Measurements from ENCODE around the gene FAM193A.

FAM193A gene

GRCh38 chr4:2716236-2716635, 179.8 kb downstream of the FAM193A start:
- Histone ChIP-seq H3K36me3 (ENCODE audit: control insufficient read depth in 1 of 2, insufficient read depth in 2 of 2, low read depth in 1 of 2, low read length in 2 of 2) (peaks cover 43 to 59% of the 10 kb centered on the region in 2 experiments), H4K8ac (ENCODE audit: low read length) (no peak overlapping the region), H2BK15ac (ENCODE audit: low read depth, poor library complexity, severe bottlenecking) (no peak overlapping the region), H3K18ac (ENCODE audit: low read depth in 1 of 2, low read length in 2 of 2) (no peak overlapping the region), H2BK5ac (ENCODE audit: low read depth, low read length, poor library complexity, severe bottlenecking) (no peak overlapping the region), H2AK5ac (ENCODE audit: low read length, severe bottlenecking) (no peak overlapping the region), H3K14ac (ENCODE audit: low read length in 2 of 2) (no peak overlapping the region), H2BK12ac (ENCODE audit: low read length in 2 of 2) (no peak overlapping the region), H3K27me3 (ENCODE audit: control insufficient read depth in 1 of 2, insufficient read depth in 1 of 2, low read length in 2 of 2) (no peaks in the 10 kb centered on the region), H3K9ac (ENCODE audit: low read length) (no peak overlapping the region), H3K4ac (ENCODE audit: low read depth in 1 of 2, low read length in 2 of 2) (no peak overlapping the region), H2AFZ (ENCODE audit: low read depth, low read length) (no peak overlapping the region), H3K4me3 (ENCODE audit: insufficient read depth in 1 of 2, low read depth in 1 of 2, low read length in 2 of 2) (no peak overlapping the region), H3K9me3 (ENCODE audit: control insufficient read depth, low read length) (no peaks in the 10 kb centered on the region), H3K79me1 (replicated peaks; ENCODE audit: low read length, poor library complexity, severe bottlenecking) (peaks cover 16% of the 10 kb centered on the region), H3K27ac (ENCODE audit: low read length, poor library complexity, severe bottlenecking) (no peak overlapping the region), H4K91ac (ENCODE audit: low read length) (no peak overlapping the region), H3K4me2 (ENCODE audit: low read length, poor library complexity, severe bottlenecking) (no peak overlapping the region), H3K23ac (ENCODE audit: low read length in 2 of 2) (no peak overlapping the region), H2BK120ac (ENCODE audit: low read depth, low read length) (no peak overlapping the region), H3K4me1 (ENCODE audit: control insufficient read depth, insufficient read depth, low read depth, low read length) (peaks cover 3% of the 10 kb centered on the region)
- WGBS = 97% methylated on average over 8 of the region's 8 CpGs
- DNase-seq = no peak

DNA sequence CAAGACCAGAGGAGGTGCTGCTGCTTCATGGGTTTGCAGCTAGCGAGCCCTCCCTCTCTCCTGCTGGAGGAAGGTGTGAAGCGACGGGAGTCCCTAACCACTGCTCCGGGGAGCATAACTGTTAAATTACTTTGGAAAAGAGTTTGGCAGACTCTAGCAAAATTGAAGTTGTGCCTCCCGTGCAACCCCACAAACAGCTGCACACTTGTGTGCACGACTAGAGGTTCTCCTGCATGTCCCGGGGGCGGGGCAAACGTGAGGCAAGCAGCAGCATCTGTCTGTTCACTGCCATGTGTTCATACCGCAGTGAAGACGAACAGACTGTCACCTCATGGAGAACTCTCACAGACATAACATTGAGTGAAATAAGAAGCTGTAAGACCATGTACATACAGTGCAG, 185.1 kb downstream of the FAM193A start:
- H2AFZ ChIP-seq (ENCODE audit: low read depth, low read length) = no peak overlapping the region
- no peak overlapping the region for H4K8ac ChIP-seq (ENCODE audit: low read length)
- H3K4me2 ChIP-seq (ENCODE audit: low read length, poor library complexity, severe bottlenecking) = no peak overlapping the region
- WGBS = 92% methylated on average over 11 of the region's 11 CpGs
- no peak overlapping the region for H2BK15ac ChIP-seq (ENCODE audit: low read depth, poor library complexity, severe bottlenecking)
- no peak overlapping the region for H4K91ac ChIP-seq (ENCODE audit: low read length)
- H2BK5ac ChIP-seq (ENCODE audit: low read depth, low read length, poor library complexity, severe bottlenecking) = no peak overlapping the region
- H2BK120ac ChIP-seq (ENCODE audit: low read depth, low read length) = no peak overlapping the region
- H3K4ac ChIP-seq (ENCODE audit: low read depth in 1 of 2, low read length in 2 of 2) = no peak overlapping the region
- H3K27ac ChIP-seq (ENCODE audit: low read length, poor library complexity, severe bottlenecking) = no peak overlapping the region
- no peak overlapping the region for H2BK12ac ChIP-seq (ENCODE audit: low read length in 2 of 2)
- H3K27me3 ChIP-seq (ENCODE audit: control insufficient read depth in 1 of 2, insufficient read depth in 1 of 2, low read length in 2 of 2) = no peaks in the 10 kb centered on the region
- peaks cover 2% of the 10 kb centered on the region for H3K4me1 ChIP-seq (ENCODE audit: control insufficient read depth, insufficient read depth, low read depth, low read length)
- no peaks in the 10 kb centered on the region for H3K9me3 ChIP-seq (ENCODE audit: control insufficient read depth, low read length)
- no peak overlapping the region for H3K9ac ChIP-seq (ENCODE audit: low read length)
- H3K4me3 ChIP-seq (ENCODE audit: insufficient read depth in 1 of 2, low read depth in 1 of 2, low read length in 2 of 2) = no peak overlapping the region
- H3K79me1 ChIP-seq (replicated peaks; ENCODE audit: low read length, poor library complexity, severe bottlenecking) = peaks cover 16% of the 10 kb centered on the region
- DNase-seq = no peak
- H3K23ac ChIP-seq (ENCODE audit: low read length in 2 of 2) = no peak overlapping the region
- H3K14ac ChIP-seq (ENCODE audit: low read length in 2 of 2) = no peak overlapping the region
- no peak overlapping the region for H2AK5ac ChIP-seq (ENCODE audit: low read length, severe bottlenecking)
- no peak overlapping the region for H3K18ac ChIP-seq (ENCODE audit: low read depth in 1 of 2, low read length in 2 of 2)
- peaks cover 37 to 62% of the 10 kb centered on the region in 2 experiments for H3K36me3 ChIP-seq (ENCODE audit: control insufficient read depth in 1 of 2, insufficient read depth in 2 of 2, low read depth in 1 of 2, low read length in 2 of 2)

GRCh38 chr4:2722033-2722432, 185.6 kb downstream of the FAM193A start:
- Histone ChIP-seq H3K27me3 (ENCODE audit: control insufficient read depth in 1 of 2, insufficient read depth in 1 of 2, low read length in 2 of 2) (no peaks in the 10 kb centered on the region), H3K18ac (ENCODE audit: low read depth in 1 of 2, low read length in 2 of 2) (no peak overlapping the region), H2BK15ac (ENCODE audit: low read depth, poor library complexity, severe bottlenecking) (no peak overlapping the region), H2BK120ac (ENCODE audit: low read depth, low read length) (no peak overlapping the region), H3K14ac (ENCODE audit: low read length in 2 of 2) (no peak overlapping the region), H4K8ac (ENCODE audit: low read length) (no peak overlapping the region), H3K23ac (ENCODE audit: low read length in 2 of 2) (no peak overlapping the region), H3K27ac (ENCODE audit: low read length, poor library complexity, severe bottlenecking) (no peak overlapping the region), H3K4me1 (ENCODE audit: control insufficient read depth, insufficient read depth, low read depth, low read length) (peaks cover 2% of the 10 kb centered on the region), H3K4ac (ENCODE audit: low read depth in 1 of 2, low read length in 2 of 2) (no peak overlapping the region), H3K9ac (ENCODE audit: low read length) (no peak overlapping the region), H2BK12ac (ENCODE audit: low read length in 2 of 2) (no peak overlapping the region), H4K91ac (ENCODE audit: low read length) (no peak overlapping the region), H3K4me2 (ENCODE audit: low read length, poor library complexity, severe bottlenecking) (no peak overlapping the region), H2AFZ (ENCODE audit: low read depth, low read length) (no peak overlapping the region), H2BK5ac (ENCODE audit: low read depth, low read length, poor library complexity, severe bottlenecking) (no peak overlapping the region), H3K4me3 (ENCODE audit: insufficient read depth in 1 of 2, low read depth in 1 of 2, low read length in 2 of 2) (no peak overlapping the region), H3K9me3 (ENCODE audit: control insufficient read depth, low read length) (no peaks in the 10 kb centered on the region), H2AK5ac (ENCODE audit: low read length, severe bottlenecking) (no peak overlapping the region), H3K79me1 (replicated peaks; ENCODE audit: low read length, poor library complexity, severe bottlenecking) (peaks cover 16% of the 10 kb centered on the region), H3K36me3 (ENCODE audit: control insufficient read depth in 1 of 2, insufficient read depth in 2 of 2, low read depth in 1 of 2, low read length in 2 of 2) (peaks cover 32 to 57% of the 10 kb centered on the region in 2 experiments)
- no peak for DNase-seq
- WGBS = 96% methylated on average over 9 of the region's 9 CpGs

DNA sequence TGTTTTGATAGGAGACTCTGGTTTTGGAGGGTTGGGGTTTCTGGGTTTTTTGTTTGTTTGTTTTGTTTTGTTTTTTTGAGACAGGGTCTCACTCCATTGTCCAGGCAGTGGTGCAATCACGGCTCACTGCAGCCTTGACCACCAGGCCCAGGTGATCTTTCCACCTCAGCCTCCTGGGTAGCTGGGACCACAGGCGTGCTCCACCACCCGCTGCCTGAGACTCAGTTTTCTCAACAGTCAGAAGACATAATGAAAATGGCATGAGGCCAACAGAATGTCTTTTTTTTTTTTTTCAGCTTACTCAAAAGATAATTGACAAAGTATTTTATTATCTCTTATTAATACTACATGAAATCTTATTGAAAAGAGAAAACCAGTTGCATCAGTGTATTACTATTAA, 187.3 kb downstream of the FAM193A start:
- H3K27ac ChIP-seq (ENCODE audit: low read length, poor library complexity, severe bottlenecking) = no peak overlapping the region
- H2BK120ac ChIP-seq (ENCODE audit: low read depth, low read length) = no peak overlapping the region
- no peak overlapping the region for H2AFZ ChIP-seq (ENCODE audit: low read depth, low read length)
- no peak overlapping the region for H3K9ac ChIP-seq (ENCODE audit: low read length)
- H4K8ac ChIP-seq (ENCODE audit: low read length) = no peak overlapping the region
- H3K36me3 ChIP-seq (ENCODE audit: control insufficient read depth in 1 of 2, insufficient read depth in 2 of 2, low read depth in 1 of 2, low read length in 2 of 2) = peaks cover 24 to 52% of the 10 kb centered on the region in 2 experiments
- H3K4ac ChIP-seq (ENCODE audit: low read depth in 1 of 2, low read length in 2 of 2) = no peak overlapping the region
- H3K23ac ChIP-seq (ENCODE audit: low read length in 2 of 2) = no peak overlapping the region
- H3K4me2 ChIP-seq (ENCODE audit: low read length, poor library complexity, severe bottlenecking) = no peak overlapping the region
- H3K18ac ChIP-seq (ENCODE audit: low read depth in 1 of 2, low read length in 2 of 2) = no peak overlapping the region
- no peaks in the 10 kb centered on the region for H3K9me3 ChIP-seq (ENCODE audit: control insufficient read depth, low read length)
- no peak overlapping the region for H2BK12ac ChIP-seq (ENCODE audit: low read length in 2 of 2)
- H2BK15ac ChIP-seq (ENCODE audit: low read depth, poor library complexity, severe bottlenecking) = no peak overlapping the region
- H3K79me1 ChIP-seq (replicated peaks; ENCODE audit: low read length, poor library complexity, severe bottlenecking) = peaks cover 13% of the 10 kb centered on the region
- no peak overlapping the region for H4K91ac ChIP-seq (ENCODE audit: low read length)
- WGBS = 96% methylated on average over 3 of the region's 3 CpGs
- no peak overlapping the region for H3K14ac ChIP-seq (ENCODE audit: low read length in 2 of 2)
- no peak for DNase-seq
- H3K27me3 ChIP-seq (ENCODE audit: control insufficient read depth in 1 of 2, insufficient read depth in 1 of 2, low read length in 2 of 2) = no peaks in the 10 kb centered on the region
- H3K4me1 ChIP-seq (ENCODE audit: control insufficient read depth, insufficient read depth, low read depth, low read length) = peaks cover 2% of the 10 kb centered on the region
- H3K4me3 ChIP-seq (ENCODE audit: insufficient read depth in 1 of 2, low read depth in 1 of 2, low read length in 2 of 2) = no peak overlapping the region
- no peak overlapping the region for H2AK5ac ChIP-seq (ENCODE audit: low read length, severe bottlenecking)
- no peak overlapping the region for H2BK5ac ChIP-seq (ENCODE audit: low read depth, low read length, poor library complexity, severe bottlenecking)
